ENCODE results near the gene ZNF829.

The ZNF829 gene

GRCh38 chr19:36891768-36892357, 24.2 kb downstream of the ZNF829 start:
- Histone ChIP-seq H3K9me3 (ENCODE audit: control insufficient read depth in 1 of 2, low read length in 2 of 2) (peaks cover 79 to 91% of the 10 kb centered on the region in 2 donors), H3K36me3 (ENCODE audit: control insufficient read depth in 1 of 2, insufficient read depth in 2 of 2, low read length in 2 of 2) (peaks cover 38 to 85% of the 10 kb centered on the region in 2 donors), H3K4me3 (ENCODE audit: low read depth in 1 of 2, low read length in 2 of 2) (peak overlapping the region; percentile 41 to 75), H3K4me1 (ENCODE audit: control insufficient read depth in 1 of 2, insufficient read depth in 2 of 2, low read length in 2 of 2) (no peaks in the 10 kb centered on the region), H3K27ac (ENCODE audit: low read length) (no peak overlapping the region), H3K27me3 (ENCODE audit: low read depth, low read length) (no peaks in the 10 kb centered on the region)

GRCh38 chr19:36876993-36877938, 38.8 kb downstream of the ZNF829 start:
- H3K27me3 ChIP-seq (ENCODE audit: low read depth, low read length), result no peaks in the 10 kb centered on the region
- no peaks in the 10 kb centered on the region for H3K4me1 ChIP-seq (ENCODE audit: control insufficient read depth in 1 of 2, insufficient read depth in 2 of 2, low read length in 2 of 2)
- H3K9me3 ChIP-seq (ENCODE audit: control insufficient read depth in 1 of 2, low read length in 2 of 2), result peaks cover 71 to 82% of the 10 kb centered on the region in 2 donors
- peak overlapping the region; percentile 37 to 58 for H3K4me3 ChIP-seq (ENCODE audit: low read depth in 1 of 2, low read length in 2 of 2)
- peaks cover 20 to 72% of the 10 kb centered on the region in 2 donors for H3K36me3 ChIP-seq (ENCODE audit: control insufficient read depth in 1 of 2, insufficient read depth in 2 of 2, low read length in 2 of 2)
- H3K27ac ChIP-seq (ENCODE audit: low read length), result no peak overlapping the region

GRCh38 chr19:36851898-36852297, 64.2 kb downstream of the ZNF829 start:
- H3K27me3 ChIP-seq (ENCODE audit: low read depth, low read length), result no peaks in the 10 kb centered on the region
- no peak overlapping the region for H3K27ac ChIP-seq (ENCODE audit: low read length)
- H3K9me3 ChIP-seq (ENCODE audit: control insufficient read depth in 1 of 2, low read length in 2 of 2), result peaks cover 16 to 18% of the 10 kb centered on the region in 2 donors
- H3K4me1 ChIP-seq (ENCODE audit: control insufficient read depth in 1 of 2, insufficient read depth in 2 of 2, low read length in 2 of 2), result peaks cover 4 to 8% of the 10 kb centered on the region in 2 donors
- peak overlapping the region; percentile 93 to 99 for H3K4me3 ChIP-seq (ENCODE audit: low read depth in 1 of 2, low read length in 2 of 2)
- peaks cover 11 to 39% of the 10 kb centered on the region in 2 donors for H3K36me3 ChIP-seq (ENCODE audit: control insufficient read depth in 1 of 2, insufficient read depth in 2 of 2, low read length in 2 of 2)

- peaks cover 10 to 12% of the 10 kb centered on the region in 2 donors for H3K9me3 ChIP-seq (ENCODE audit: control insufficient read depth in 1 of 2, low read length in 2 of 2)
- H3K27me3 ChIP-seq (ENCODE audit: low read depth, low read length), result no peaks in the 10 kb centered on the region
- peaks cover 4 to 8% of the 10 kb centered on the region in 2 donors for H3K4me1 ChIP-seq (ENCODE audit: control insufficient read depth in 1 of 2, insufficient read depth in 2 of 2, low read length in 2 of 2)
- H3K36me3 ChIP-seq (ENCODE audit: control insufficient read depth in 1 of 2, insufficient read depth in 2 of 2, low read length in 2 of 2), result peaks cover 8 to 29% of the 10 kb centered on the region in 2 donors
- H3K27ac ChIP-seq (ENCODE audit: low read length), result peak within 1 kb of the TSS; percentile 94
- peak within 1 kb of the TSS; percentile 93 to 99 for H3K4me3 ChIP-seq (ENCODE audit: low read depth in 1 of 2, low read length in 2 of 2)
These were observed 65.3 kb downstream of the ZNF829 start, which contains the start of gene ZNF345 for GRCh38 chr19:36850559-36851442. ZNF345 (plus strand) TSS chr19:36850876; CDS start chr19:36876831, 25,955 bp downstream.

DNA sequence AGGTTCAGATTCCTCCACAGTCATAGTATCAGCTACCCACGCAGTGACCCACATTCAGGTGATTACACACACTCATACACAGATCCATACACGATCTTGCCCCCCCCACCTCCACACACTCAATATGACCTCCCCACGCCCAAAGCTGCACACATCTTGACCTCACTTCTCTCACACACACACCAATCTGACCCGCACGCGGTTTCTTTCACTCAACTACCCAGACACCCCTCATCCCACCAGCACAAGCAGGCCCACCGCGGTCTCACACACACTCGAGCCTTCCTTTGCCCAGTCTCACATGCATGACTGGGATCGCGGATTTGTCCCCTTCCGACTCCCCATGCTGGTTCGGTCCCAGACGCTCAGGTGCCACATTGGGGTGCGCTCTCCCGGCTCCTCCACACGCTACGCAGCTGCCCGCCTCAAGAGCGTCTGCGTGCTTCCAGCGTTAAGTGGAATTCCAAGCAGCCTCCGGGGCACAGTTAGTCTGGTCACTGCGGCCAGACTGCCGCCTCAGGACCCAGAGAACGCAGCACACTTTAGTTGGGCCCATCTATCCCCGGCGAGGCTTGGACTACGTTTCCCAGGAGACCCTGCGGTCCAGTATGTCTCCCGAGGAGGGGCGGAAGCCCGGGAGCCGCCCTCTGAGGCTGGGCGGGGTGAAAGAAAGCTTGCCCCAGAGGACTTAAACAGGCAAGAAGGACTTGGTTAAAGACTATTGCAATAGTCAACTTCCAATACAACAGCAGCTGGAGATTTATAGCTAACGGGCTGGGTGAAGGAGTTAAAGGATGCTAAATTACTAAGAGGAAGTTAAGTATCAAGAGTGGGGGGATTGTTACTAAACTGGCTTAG, 66.2 kb downstream of the ZNF829 start:
- H3K27ac ChIP-seq (ENCODE audit: low read length), result peak overlapping the region; percentile 94
- peaks cover 6 to 9% of the 10 kb centered on the region in 2 donors for H3K9me3 ChIP-seq (ENCODE audit: control insufficient read depth in 1 of 2, low read length in 2 of 2)
- H3K4me1 ChIP-seq (ENCODE audit: control insufficient read depth in 1 of 2, insufficient read depth in 2 of 2, low read length in 2 of 2), result peaks cover 4 to 8% of the 10 kb centered on the region in 2 donors
- H3K4me3 ChIP-seq (ENCODE audit: low read depth in 1 of 2, low read length in 2 of 2), result peak overlapping the region; percentile 93 to 99
- H3K27me3 ChIP-seq (ENCODE audit: low read depth, low read length), result no peaks in the 10 kb centered on the region
- H3K36me3 ChIP-seq (ENCODE audit: control insufficient read depth in 1 of 2, insufficient read depth in 2 of 2, low read length in 2 of 2), result peaks cover 5 to 25% of the 10 kb centered on the region in 2 donors

DNA sequence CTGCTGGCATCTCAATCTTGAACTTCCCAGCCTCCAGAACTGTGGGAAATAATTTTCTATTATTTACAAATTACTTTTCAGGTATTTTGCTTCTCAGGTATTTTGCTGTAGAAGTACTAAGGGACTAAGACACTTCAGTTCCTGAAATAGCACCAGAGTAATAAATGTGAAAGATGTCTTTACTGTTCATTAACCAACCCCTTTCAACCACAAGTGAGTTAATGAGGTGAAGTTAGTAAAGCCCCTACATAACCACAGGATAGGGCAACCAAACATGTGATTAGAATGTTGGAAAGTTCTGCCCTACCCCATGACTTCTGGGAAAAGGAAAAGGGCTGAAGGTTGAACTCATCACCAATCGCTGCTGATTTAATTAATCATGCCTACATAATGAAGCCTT, 68.1 kb downstream of the ZNF829 start:
- no peak overlapping the region for H3K27ac ChIP-seq (ENCODE audit: low read length)
- H3K27me3 ChIP-seq (ENCODE audit: low read depth, low read length), result no peaks in the 10 kb centered on the region
- H3K4me3 ChIP-seq (ENCODE audit: low read depth in 1 of 2, low read length in 2 of 2), result no peak overlapping the region
- H3K4me1 ChIP-seq (ENCODE audit: control insufficient read depth in 1 of 2, insufficient read depth in 2 of 2, low read length in 2 of 2), result peaks cover 4 to 8% of the 10 kb centered on the region in 2 donors
- H3K9me3 ChIP-seq (ENCODE audit: control insufficient read depth in 1 of 2, low read length in 2 of 2), result peaks cover 0 to 6% of the 10 kb centered on the region in 2 donors
- H3K36me3 ChIP-seq (ENCODE audit: control insufficient read depth in 1 of 2, insufficient read depth in 2 of 2, low read length in 2 of 2), result peaks cover 3 to 22% of the 10 kb centered on the region in 2 donors

GRCh38 chr19:36838784-36839324, 77.2 kb downstream of the ZNF829 start:
- peak overlapping the region; percentile 91 to 94 for H3K4me3 ChIP-seq (ENCODE audit: low read depth in 1 of 2, low read length in 2 of 2)
- H3K36me3 ChIP-seq (ENCODE audit: control insufficient read depth in 1 of 2, insufficient read depth in 2 of 2, low read length in 2 of 2), result peaks cover 4 to 27% of the 10 kb centered on the region in 2 donors
- H3K27me3 ChIP-seq (ENCODE audit: low read depth, low read length), result no peaks in the 10 kb centered on the region
- peaks cover 5 to 33% of the 10 kb centered on the region in 2 donors for H3K9me3 ChIP-seq (ENCODE audit: control insufficient read depth in 1 of 2, low read length in 2 of 2)
- peaks cover 7% of the 10 kb centered on the region in 2 donors for H3K4me1 ChIP-seq (ENCODE audit: control insufficient read depth in 1 of 2, insufficient read depth in 2 of 2, low read length in 2 of 2)
- H3K27ac ChIP-seq (ENCODE audit: low read length), result peak overlapping the region; percentile 88
